GM12875 (cell line): Measurements from ENCODE around the gene COX18.

Experiments
- H3K4me3 ChIP-seq: one replicate; pipeline ENCODE4 v1.5.1; 2011; ENCODE audit warnings: low read depth, low read length, control low read depth
- CTCF ChIP-seq: IDR thresholded peaks from 2 replicates; pipeline ENCODE4 v1.5.1; 2011; ENCODE audit warnings: low read depth, mild to moderate bottlenecking, control low read depth, inconsistent platforms, low read length, moderate library complexity, borderline replicate concordance; ENCODE audit not compliant: insufficient read depth

Gene COX18

GRCh38 chr4:73053974-73054480, 15.5 kb downstream of the COX18 start:
- TF ChIP-seq CTCF = no peak

GRCh38 chr4:73053076-73053475, 16.4 kb downstream of the COX18 start:
- TF ChIP-seq CTCF = no peak
- H3K4me3 ChIP-seq = no peak overlapping the region

More at GRCh38 chr4:73053974-73054480, 15.5 kb downstream of the COX18 start:
- H3K4me3 ChIP-seq = no peak overlapping the region

GRCh38 chr4:73051625-73052024, 17.9 kb downstream of the COX18 start:
- H3K4me3 ChIP-seq = no peak overlapping the region
- no peak for TF ChIP-seq CTCF

GRCh38 chr4:73045879-73046278, 23.6 kb downstream of the COX18 start:
- TF ChIP-seq CTCF = no peak
- H3K4me3 ChIP-seq = no peak overlapping the region

GRCh38 chr4:73037057-73037456, 32.5 kb downstream of the COX18 start:
- H3K4me3 ChIP-seq = no peak overlapping the region
- TF ChIP-seq CTCF = no peak

- H3K4me3 ChIP-seq = no peak overlapping the region
- no peak for TF ChIP-seq CTCF
Measured at GRCh38 chr4:73036123-73036522, 33.4 kb downstream of the COX18 start.

- no peak for TF ChIP-seq CTCF
- H3K4me3 ChIP-seq = no peak overlapping the region
Measured at GRCh38 chr4:73034896-73035295, 34.6 kb downstream of the COX18 start.
